ENCODE measurements around the gene DGKG.

The DGKG gene

DNA sequence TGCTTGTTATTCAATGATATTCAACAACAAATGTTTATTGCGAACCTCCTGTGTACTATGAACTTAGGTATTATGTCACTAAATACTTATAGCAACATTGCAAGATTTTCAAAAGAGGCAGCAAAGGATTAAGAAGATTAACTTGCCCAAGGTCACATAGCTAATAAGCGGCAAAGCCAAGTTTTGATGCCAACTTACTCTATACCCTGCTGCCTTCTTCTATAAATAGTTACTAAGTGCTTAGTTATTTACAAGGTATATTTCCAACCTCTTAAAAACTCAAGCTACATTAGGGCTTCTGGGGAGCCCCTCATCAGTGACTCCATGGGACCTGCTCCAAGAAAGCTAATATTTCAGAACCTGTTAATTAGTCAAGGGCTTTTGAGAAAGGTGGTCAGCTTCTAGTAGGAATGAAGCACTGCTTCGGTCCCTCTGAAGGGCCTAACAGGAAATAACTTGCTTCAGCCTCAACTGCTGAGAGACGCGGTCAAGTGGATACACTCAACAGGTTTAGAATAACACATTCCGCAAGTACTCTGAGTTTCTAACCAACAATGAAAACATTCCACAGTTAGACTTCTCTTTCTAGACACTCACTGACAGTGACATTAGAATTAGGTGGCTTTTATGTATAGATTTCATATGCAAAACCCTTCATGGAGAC is 125.5 kb downstream of the DGKG start:
- DNase-seq, result no peak

DNA sequence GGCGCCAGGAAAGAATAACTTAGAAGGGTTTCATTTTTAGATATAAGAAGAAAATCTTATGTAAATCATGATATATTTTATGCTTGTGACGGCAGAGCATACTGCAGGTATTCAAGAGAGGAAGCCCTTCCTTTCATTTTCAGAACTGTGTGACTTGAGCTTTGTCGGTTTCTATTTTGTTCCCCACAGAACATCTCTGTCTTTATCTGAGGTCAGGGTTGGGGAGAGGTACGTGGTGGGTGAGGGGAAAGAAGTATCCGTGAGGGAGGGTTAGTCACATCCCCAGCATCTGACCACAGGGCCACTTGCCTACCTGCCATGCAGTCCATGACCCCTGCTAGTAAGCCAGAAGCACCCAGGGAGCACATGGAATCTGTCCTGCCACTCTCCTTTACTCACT is 126.5 kb downstream of the DGKG start:
- DNase-seq, result no peak

DNA sequence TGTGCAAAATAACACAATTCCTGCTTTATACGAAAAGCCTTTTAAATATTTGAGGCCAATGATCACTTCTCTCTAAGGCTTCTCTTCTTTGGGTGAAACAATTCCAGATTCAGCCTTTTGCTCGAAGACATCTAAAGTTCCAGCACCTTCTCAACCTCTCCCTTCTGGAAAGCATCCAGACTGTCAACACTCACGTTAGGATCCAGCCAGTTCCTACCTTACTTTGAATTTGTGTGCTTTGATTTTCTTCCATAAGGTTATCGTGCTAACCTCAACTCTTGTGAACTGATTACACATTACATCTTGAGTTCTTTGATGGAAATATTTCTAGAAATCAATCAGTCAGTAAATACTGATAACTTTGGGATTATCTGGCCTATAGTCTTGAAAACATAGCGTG is 127.9 kb downstream of the DGKG start:
- DNase-seq, result no peak

DNA sequence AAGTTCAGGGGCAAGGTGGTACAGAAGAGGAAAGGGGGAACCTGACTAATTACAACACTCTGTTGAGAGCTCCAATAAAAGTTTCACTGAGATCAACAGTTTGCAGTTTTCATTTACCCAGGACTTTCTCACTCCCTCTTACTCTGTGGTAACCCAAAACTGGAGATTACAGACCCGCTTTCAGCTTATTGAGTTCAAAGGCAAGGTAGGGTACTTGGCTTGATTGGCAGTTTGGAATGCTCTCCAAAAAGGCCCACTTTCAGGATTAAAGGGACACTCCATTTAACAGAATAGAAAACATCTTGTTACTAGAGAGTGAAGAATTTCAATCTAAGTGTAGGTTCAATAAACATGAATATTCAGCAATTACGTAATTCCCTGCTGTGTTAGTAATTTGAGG is 135.6 kb downstream of the DGKG start:
- DNase-seq, result no peak

DNA sequence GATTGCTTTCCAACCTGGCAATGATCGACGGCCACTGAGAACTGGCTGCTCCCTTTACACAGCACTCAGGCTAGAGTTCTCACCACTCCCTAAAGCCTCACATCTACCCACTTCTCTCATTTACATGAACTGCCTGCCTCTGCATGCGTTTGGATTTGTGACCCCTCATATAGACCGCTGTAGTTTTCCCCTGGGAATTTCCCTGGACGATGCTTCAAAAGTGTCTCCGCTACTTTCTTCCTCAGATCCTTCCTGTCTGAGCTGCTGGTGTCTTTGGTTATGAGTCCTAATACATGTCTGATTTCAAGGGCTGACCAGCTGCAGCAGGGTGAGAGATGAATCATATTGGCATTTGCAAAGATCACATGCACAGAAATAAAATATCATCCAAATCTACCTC is 136.4 kb downstream of the DGKG start:
- DNase-seq, result no peak

DNA sequence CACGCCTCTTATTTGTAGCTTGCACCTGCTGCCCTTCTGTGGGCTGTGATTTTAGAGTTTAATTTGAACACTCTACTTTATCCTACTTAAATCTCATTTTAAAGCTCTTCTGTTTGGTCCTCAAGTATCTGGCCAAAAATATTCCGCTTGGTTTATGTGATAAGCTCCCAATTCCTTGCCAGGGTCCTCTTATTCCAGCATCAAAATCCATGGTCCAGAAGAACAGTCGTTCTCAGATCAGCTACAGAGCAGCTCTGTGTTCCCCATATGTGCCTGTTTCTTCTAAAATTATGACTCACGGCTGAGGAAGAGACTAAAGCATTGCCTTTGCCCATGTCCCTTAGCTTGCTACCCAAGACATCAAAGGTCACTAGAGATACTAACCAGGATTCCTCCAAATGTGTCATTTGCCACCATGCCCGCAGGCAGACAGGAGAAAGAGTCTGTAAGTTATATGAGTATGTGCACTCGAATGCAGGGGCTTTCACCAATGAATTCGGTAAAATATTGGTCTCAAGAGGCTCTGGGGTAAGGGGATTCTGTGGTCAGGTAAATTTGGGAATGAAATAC is 137.9 kb downstream of the DGKG start:
- DNase-seq, result no peak

DNA sequence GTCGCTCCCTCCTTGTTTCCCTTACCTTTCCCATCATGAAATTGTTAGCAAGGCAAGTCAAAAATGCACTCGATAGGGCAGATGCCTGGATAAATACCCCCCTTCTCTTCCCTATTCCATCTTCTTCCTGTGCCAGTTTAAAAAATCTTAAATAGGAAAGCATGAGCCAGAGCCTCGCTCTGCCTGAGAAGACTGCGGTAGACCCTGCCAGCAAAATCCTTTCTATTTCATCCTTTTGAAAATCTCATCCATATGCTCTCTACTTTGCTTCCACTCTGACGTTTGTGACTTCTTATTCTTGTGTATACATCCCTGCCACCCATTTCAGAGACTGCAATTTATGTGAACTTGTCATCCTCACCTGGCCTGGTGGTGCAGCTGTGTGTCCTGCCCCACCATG is 138.6 kb downstream of the DGKG start:
- no peak for DNase-seq

DNA sequence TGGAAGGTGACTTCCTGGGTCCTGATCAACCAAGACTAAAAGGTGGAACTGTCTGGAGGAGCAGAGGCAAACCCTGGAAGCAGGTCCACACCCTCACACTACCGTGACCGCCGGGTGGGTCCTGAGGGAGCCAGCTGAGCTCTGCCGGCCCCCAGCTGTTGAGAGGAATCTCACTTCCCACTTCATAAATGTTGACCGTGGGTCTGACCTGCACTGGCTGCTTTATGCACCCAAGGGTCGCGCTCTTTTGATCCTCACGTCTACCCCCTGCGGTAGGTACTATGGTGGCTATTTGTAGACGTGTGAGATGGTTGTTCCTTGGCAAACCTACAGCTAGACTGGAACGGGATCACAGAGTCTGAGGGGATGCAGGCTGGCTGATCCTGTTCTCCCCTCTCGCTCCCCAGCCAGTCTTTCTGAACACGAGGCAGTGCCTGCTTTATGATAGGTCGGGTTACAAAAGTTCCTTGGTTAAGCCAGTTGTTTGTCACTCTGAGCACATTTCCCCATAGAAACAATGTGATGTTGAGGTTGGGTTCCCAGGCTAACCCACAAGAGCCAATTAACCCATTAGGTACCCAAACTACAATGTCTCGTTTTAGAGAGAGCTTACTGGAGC is 140.2 kb downstream of the DGKG start:
- DNase-seq, result no peak

DNA sequence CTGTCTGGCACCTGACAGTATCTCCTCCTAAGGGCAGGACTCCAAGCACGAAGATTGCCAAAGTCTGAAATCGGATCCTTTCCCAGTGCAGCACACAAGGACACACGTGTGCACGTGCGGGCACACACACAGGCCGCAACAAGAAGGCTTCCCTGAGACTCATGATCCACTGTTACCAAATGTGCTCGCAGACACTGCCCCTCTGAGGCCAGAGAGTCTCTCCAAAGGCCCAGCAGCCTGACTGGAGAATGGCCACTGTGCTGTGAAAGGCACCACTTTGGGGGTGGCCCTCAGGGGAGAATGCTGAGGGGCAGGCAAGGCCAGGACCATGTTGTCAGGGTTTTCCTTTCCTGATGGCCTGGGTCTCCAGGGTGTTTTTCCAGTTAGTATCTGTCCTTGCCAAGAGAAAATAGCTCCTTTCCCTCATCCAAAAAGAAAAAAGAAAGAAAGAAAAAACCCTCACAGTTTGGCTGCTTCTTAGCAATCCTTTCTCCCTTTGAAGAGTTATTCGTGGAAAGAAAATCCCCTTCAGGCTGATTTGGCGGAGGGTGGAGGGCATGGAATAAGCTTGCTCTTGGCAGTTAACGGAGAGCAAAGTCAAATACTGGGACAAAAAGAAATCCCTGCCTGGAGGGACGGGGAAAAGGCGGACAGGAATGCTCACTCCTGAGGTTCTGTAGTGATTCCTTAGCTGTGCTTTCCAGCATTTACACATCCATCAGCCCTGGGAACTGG is 141.0 kb downstream of the DGKG start:
- DNase-seq, result no peak

DNA sequence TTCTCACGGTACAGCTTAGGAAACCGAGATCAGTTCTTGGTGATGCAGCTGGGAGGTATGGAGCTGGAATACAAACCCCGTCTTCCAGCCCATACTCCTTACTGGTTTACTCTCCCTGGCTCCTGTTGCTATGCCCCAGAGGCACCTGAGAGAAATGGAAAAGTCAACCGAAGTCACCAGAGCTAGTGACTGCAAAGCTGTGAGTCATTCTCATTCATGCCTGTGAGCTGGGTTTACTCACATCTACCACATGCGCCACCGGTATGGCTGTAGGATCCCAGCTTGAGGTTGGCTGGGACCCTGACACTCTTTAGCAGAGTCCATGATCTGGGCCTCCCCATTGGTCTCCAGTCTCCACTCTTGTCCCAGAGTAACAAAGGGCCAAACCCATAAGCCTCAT is 141.7 kb downstream of the DGKG start:
- DNase-seq, result no peak

DNA sequence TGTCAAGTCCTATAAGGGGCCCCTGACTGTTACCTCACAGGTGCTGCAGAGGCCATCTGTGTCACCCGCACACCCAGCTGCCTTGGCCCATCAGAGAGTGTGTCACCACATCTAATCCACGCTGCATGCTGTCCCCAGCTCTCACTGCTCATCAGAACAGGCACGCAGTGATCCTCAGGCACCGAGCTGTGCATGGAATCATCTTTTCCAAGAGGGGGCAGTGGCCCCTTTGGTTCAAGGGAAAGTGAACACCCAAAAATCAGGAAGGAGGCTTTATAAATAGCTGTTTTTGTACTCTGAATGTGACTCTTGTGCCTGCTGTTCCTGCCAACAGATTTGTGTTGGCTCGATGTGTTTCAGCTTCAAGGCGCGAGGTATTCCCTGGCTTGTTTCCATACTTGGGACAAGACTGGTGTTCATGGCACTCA is 142.8 kb downstream of the DGKG start:
- DNase-seq, result no peak

DNA sequence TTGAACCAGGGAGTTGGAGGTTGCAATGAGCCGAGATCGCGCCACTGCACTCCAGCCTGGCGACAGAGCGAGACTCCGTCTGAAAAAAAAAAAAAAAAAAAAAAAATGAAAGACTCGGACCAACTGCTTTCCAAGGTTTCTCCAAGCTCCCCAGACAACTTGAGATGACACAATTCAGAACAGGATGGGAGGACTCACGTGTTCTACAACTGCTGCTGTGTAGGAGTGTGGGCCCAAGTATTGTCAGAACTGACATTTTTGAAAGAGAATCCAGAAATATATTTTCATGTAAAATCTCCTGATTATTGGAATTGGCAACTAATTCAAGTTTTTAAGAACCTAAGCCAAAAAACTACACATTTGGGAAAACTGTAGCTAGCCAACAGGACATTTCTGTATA is 143.6 kb downstream of the DGKG start:
- DNase-seq, result no peak

DNA sequence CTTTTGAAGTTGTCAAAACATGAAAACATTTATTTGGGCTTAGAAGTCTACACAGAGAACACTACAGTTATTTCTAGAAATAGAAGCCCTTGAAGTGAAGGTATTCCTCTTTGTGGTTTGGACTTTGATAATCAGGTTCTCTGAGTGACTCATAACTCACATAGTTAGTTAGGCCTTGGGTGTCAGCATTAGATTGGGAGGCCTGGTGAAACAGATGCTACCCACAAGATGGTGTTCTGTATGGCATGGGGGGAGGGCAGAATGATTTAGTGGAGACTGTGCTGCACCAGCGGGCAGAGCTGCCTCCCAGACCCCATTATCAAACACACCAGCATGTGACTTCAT is 144.2 kb downstream of the DGKG start:
- no peak for DNase-seq

DNA sequence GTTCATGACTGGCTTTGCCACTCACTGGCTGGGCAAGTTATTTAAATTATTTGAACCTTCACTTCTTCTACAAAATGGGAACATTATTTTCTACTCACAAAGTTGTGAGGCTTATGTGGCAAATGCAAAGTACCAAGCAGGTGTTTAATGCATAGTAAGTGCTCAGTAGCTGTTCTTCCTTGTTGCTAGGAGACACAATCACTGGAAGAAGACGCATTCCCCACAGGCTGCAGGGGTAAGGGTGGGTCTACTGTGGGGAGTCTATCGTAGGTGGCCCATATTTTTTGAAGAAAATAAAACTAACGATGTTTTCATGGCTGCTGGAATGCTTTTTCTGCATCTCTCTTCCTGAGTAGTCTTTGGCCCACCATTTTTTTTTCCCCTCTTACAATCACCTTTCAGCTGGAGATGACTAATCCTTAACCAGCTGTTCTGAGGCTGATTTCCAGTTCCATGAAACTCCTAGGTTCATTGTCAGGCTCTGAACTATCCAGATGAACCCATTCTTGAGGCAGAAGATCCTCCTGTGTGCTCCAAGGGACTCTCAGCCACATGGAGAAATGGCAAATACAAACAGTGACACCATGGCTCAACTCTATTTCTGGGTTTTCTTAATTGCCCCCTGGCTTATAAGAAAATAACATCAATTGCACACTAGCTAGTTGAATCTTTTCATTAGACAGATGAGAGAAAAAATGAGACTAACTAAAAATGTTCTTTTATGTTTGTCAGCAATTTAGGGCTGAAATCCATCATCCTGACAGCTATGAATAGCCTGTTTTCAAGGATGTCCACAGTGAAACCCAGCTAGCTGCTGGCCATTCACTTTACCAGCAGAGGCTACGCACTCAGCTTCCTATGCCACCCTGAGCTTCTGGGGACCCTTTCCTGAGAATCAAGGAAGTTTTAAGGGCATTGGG is 144.9 kb downstream of the DGKG start:
- no peak for DNase-seq

DNA sequence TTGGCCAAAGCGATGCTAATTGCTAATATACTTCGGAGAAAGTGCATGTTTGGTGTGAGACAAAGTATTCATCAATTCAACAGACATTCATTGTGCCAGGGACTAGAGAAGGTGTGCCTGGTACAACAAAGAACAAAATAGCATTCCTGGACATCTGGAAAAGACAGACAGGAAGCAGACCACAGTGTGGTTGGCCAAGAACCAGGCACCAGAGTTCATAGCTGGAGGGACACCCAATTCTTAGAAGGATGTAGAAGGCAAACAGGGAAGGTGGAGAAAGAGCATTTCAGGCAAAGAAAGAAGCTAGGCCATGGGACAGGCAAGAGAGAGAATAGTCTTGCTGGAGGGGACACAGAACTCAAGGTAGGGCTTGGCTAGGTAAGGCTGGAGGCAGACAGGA is 147.4 kb downstream of the DGKG start:
- DNase-seq, result no peak

DNA sequence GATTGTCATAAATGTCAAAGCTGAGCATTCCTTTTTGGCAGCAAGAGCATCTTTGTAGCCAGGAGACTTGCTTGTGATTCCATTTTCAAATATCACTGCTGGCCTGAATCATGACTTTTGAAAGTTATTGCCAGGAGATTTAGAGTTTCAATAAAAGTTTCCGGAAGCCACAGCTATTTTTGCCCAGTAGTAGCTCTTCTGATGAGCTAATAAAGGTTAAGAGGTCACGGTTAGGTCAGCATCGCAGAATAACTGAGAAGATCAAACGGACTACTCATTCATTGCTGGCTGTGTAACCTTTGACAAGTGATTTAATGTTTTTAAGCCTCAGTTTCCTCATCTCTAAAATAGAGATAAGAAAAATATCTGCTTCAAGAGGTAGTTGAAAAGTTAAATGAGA is 148.1 kb downstream of the DGKG start:
- no peak for DNase-seq

DNA sequence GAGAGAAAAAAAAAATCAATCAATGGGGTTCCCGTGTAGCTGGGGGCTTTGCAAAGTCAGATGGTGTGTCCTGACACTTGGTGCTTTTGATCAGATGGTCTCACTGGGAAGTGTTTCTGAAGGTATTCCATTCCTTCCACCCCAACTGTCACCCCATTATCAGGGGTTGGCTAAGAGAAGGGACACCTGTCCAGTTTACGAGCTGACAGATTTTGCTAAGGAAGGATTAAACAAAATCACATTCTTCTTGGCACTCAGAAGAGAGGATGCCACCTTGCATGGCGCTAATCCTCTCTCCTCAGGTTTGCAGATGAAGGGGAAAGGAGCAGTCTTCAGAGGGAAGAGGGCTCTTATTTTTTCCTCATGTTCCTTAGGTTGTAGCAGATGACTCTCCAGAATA is 149.4 kb downstream of the DGKG start:
- DNase-seq, result no peak

DNA sequence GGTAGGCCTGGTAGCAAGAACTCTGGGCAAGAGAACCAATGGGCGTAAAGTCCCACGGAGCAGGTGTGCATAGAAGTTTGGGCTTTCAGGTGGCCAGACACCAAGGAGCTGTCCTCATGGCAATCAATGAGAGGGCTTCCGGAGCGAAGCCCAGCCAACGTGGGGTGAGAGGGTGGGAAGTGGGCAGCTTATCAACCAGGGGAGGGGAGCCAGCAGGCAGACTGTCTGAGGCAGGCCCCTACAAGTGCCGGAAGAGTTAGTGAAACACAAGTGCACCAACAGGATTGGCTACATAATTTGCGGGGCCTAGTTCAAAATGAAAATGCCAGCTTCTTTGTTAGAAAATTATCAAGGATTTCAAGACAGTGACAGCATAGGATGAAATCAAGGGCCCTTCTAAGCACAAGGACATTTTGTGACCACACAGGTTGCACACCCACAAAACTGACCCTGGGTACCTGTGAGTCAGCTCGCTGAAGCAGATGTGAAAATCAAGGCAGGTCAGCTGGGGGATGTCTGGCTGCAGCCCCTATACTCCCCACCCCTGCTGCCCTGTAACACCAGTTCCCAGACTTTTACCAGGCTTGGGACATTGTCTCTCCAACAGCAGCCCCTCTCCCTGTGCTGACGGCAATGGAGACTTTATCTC is 151.1 kb downstream of the DGKG start:
- no peak for DNase-seq

DNA sequence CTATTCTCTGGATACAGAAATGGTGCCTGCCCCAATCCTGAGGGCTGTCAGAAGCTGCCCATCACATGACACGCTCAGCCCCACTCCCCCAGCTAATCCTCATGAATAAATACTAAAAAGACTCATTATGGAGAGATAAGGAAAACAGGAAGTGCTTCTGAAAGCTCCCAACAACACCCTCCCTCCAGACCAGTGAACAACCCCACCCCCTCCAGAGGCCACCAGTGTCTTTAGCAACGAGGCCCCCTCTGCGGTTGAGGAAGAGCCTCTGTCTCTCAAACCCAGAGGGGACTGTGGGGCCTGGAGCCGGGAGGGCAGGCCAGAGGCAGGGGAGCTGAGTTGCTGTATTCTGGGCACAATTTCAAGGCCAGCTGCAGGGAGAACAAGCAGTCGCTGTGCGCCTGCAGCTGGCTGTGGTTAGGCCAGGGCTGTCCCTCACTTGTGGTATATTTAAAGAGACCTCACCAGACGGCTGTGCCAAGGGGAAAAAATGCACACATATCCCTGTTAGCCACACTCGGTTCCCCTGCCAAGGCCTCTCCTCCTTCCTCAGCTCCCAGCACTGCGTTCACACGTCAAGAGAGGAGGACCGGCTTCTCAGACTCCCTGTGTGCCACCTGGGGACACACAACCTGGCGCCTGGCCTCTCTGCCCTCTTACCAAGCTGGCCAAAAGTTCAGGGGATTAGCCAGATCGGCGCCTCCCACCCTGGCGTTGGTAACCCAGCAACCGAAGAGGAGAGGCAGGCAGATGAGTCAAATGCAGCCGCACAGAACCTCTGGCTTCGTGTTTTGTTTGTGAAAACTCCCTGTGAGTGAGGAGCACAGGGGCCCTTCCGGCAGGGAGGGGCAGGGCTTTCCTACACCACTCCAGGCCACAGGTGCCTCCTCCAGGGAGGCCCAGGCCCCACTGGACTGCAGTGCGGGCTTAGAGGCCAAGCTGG is 152.0 kb downstream of the DGKG start:
- DNase-seq, result no peak

DNA sequence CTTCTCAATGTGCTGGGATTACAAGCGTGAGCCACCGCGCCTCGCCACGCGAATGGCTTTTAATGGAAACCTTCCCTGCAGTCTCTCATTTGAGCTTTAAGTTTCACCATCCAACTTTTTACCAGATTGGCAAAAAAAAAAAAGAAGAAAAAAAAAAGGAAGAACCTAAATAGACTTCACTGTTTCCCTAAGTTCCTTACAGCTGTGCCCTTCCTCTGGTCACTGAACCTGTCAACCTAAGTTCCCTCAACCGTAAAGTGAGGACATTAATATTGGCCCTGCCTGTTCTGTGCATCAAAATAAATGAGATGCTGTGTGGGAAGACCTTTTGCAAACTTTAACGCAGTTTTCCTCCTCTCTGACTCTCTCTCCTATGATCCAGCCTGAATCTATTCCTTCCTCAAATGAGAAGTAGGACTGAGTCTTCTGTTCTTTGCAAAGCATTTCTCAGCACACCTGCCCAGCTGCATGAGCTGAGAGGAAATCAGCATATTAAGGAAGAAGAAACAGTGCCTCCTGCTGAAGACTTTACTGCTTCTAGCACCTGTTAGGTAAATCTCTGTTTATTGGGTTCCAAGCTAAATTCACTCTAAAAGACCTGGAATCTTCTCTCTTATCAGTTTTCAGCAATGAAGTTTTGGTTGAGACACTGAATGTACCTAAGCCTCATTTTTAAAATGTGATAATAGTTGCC is 153.6 kb downstream of the DGKG start:
- no peak for DNase-seq

DNA sequence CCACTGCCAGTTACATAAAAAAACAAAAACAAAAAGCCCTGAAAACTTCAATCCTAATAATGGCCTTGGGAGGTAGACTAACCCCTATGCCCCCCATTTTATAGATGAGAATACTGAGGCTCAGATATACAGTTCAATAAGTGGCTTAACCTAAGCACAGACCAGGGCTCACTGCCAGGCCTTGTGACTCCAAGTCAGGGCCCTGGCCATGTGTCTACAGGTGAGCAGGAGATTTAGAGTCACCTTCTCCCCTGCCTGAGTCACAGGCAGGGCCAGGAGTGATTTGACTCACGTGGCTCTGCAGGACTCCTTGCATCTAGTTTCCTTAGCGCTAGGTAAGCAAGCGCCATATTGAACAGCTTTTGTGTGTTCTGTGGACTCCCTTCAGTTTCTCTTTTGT is 154.5 kb downstream of the DGKG start:
- no peak for DNase-seq
